ENCODE measurements around the gene OAS1. TPM values are rescaled to one million over a fixed set of nuclear protein-coding genes. Genes with fewer than 3 reads are reported as not detected.

Gene OAS1
- total RNA-seq, 4 donors from 2014 or later: 32.1 to 115 (median 50.8) TPM

DNA sequence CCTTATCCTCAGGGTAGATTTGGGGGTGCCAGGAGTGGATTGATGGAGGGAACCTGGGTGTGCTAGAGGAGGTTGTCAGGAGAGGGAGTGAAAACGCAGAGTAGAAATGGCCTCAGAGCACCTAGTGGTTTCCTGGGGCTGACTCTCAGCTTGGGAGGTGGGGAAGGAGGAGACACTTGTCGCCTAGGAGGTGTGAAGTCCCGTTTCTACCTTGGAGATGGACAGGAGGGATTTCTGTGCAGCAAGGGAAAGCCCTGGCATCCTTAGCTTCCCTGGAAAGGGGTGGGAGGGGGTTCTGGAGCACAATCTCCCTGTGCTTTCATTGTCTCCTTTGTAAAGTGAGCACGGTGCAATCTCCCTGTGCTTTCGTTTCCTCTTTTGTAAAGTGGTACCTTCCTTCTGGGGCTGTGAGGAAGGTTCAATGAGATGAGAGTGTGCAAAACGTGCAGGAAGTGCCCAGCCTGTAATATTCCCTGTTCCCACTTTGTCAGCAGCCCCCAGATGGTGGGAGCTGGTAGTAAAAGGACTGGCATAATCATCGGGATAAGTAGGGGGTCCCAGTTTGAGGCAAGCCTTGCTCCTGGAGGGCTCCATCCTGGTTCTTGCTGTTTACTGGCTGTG lies 33.1 kb downstream of the OAS1 start:
- TF ChIP-seq, protein P1, sequence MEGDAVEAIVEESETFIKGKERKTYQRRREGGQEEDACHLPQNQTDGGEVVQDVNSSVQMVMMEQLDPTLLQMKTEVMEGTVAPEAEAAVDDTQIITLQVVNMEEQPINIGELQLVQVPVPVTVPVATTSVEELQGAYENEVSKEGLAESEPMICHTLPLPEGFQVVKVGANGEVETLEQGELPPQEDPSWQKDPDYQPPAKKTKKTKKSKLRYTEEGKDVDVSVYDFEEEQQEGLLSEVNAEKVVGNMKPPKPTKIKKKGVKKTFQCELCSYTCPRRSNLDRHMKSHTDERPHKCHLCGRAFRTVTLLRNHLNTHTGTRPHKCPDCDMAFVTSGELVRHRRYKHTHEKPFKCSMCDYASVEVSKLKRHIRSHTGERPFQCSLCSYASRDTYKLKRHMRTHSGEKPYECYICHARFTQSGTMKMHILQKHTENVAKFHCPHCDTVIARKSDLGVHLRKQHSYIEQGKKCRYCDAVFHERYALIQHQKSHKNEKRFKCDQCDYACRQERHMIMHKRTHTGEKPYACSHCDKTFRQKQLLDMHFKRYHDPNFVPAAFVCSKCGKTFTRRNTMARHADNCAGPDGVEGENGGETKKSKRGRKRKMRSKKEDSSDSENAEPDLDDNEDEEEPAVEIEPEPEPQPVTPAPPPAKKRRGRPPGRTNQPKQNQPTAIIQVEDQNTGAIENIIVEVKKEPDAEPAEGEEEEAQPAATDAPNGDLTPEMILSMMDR (IDR thresholded peaks at IDR 0.05): no peak
- TF ChIP-seq POLR2A (IDR thresholded peaks at IDR 0.05): no peak
- intact Hi-C loops (cut with DNase I): no loop called here
- Histone ChIP-seq H3K9me3 (no peaks in the 10 kb centered on the region), H3K27ac (peak overlapping the region in 2 of 4 donors; percentile 4 to 94), H3K36me3 (peaks cover 0 to 39% (median 6%) of the 10 kb centered on the region in 3 donors), H3K4me3 (peak overlapping the region in 3 of 4 donors; percentile 9 to 84 (median 15)), H3K27me3 (no peaks in the 10 kb centered on the region), H3K4me1 (peaks cover 16 to 50% (median 30%) of the 10 kb centered on the region in 3 donors)
- 21 to 28% methylated on average over 6 to 7 of the region's 7 CpGs for WGBS, 2 donors
- no peak for DNase-seq

DNA sequence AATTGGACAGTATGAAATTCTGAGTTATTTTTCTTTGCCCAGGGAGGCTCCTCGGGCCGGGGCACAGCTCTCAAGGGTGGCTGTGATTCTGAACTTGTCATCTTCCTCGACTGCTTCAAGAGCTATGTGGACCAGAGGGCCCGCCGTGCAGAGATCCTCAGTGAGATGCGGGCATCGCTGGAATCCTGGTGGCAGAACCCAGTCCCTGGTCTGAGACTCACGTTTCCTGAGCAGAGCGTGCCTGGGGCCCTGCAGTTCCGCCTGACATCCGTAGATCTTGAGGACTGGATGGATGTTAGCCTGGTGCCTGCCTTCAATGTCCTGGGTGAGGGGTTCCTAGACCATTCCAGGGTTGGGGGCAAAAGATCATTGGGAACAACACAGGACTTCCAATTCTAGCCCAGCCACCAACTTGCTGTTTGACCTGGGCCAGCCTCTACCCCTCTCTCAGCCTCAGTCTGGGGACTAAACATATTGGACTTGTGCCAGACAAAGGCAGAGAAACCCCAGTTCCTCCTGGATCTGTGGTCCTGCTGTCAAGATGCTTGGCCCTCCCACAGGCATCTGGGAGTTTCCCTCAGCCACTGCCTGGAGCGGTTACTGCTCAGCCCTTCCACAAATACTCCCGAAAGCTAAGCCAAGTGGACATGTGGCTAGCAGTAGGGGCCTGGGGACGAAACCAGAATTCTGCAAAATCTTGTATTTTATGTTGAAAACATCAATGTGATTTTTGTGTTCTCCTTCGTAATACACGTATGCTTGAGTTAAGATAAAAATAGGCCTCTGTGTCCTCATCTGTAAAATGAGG lies 35.0 kb downstream of the OAS1 start:
- Histone ChIP-seq H3K4me3 (no peak overlapping the region), H3K27ac (no peak overlapping the region), H3K9me3 (no peaks in the 10 kb centered on the region), H3K4me1 (peaks cover 13 to 37% (median 27%) of the 10 kb centered on the region in 3 donors), H3K27me3 (no peaks in the 10 kb centered on the region), H3K36me3 (peaks cover 0 to 58% (median 10%) of the 10 kb centered on the region in 3 donors)
- intact Hi-C loops (cut with DNase I): no loop called here
- no peak for DNase-seq
- TF ChIP-seq, protein P1 (IDR thresholded peaks at IDR 0.05): no peak
- TF ChIP-seq POLR2A (IDR thresholded peaks at IDR 0.05): no peak
- 85 to 92% methylated on average over 8 of the region's 16 CpGs for WGBS, 2 donors

DNA sequence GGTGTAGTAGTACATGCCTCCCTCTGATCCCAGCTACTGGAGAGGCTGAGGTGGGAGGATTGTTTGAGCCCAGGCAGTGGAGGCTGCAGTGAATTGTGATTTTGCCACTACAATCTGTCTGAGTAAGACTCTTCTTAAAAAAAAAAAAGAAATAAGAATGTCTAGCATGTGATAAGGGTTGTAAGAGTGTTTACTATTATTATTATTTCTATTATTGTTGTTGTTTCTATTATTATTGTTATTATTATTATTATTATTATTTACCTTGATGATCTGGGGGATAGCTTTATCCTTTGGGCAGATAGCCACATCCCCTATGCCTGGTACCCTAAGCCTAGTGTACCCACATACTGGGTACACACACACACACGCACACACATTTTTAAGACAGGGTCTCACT lies 35.8 kb downstream of the OAS1 start:
- DNase-seq: no peak

DNA sequence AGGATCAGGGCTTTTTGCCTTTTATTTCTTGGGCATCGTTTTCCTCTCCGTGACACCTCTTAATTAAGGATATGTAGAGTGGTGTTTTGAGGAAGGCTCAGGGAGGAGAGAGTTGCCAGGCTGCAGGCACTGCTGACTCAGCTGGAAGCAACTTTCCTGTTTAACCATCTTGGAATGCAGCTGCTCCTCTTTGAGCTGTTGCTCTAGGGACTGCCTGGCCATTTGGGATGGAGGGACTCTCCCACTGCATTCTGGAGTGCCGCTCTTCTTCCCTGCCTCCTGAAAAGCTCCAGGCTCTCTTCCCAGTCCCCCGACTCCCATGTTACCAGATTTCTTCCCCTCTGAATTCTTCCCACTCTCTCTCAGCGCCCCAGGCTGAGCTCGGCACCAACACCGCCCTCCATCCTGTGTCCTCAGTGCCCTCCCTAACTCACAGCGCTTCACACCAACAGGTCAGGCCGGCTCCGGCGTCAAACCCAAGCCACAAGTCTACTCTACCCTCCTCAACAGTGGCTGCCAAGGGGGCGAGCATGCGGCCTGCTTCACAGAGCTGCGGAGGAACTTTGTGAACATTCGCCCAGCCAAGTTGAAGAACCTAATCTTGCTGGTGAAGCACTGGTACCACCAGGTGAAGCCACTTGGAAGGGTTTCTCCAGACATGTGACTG lies 37.4 kb downstream of the OAS1 start:
- Histone ChIP-seq H3K36me3 (peaks cover 10 to 82% (median 13%) of the 10 kb centered on the region in 3 donors), H3K4me1 (peaks cover 6 to 17% (median 13%) of the 10 kb centered on the region in 3 donors), H3K27me3 (no peaks in the 10 kb centered on the region), H3K27ac (no peak overlapping the region), H3K4me3 (no peak overlapping the region), H3K9me3 (no peaks in the 10 kb centered on the region)
- 93% methylated on average over 9 to 14 of the region's 15 CpGs for WGBS, 2 donors
- TF ChIP-seq, protein P1 (IDR thresholded peaks at IDR 0.05): no peak
- no peak for TF ChIP-seq POLR2A (IDR thresholded peaks at IDR 0.05)
- DNase-seq: no peak
- intact Hi-C loops (cut with DNase I): no loop called here

More for the DNA sequence above, 35.8 kb downstream of the OAS1 start:
- peaks cover under 1 to 66% (median 10%) of the 10 kb centered on the region in 3 donors for H3K36me3 ChIP-seq
- no peak for TF ChIP-seq POLR2A (IDR thresholded peaks at IDR 0.05)
- no peaks in the 10 kb centered on the region for H3K9me3 ChIP-seq
- intact Hi-C loops (cut with DNase I): no loop called here
- no peaks in the 10 kb centered on the region for H3K27me3 ChIP-seq
- peaks cover 13 to 30% (median 21%) of the 10 kb centered on the region in 3 donors for H3K4me1 ChIP-seq
- no peak overlapping the region for H3K4me3 ChIP-seq
- no peak overlapping the region for H3K27ac ChIP-seq
- WGBS, 2 donors: 94 to 100% methylated on average over 1 of the region's 1 CpG

DNA sequence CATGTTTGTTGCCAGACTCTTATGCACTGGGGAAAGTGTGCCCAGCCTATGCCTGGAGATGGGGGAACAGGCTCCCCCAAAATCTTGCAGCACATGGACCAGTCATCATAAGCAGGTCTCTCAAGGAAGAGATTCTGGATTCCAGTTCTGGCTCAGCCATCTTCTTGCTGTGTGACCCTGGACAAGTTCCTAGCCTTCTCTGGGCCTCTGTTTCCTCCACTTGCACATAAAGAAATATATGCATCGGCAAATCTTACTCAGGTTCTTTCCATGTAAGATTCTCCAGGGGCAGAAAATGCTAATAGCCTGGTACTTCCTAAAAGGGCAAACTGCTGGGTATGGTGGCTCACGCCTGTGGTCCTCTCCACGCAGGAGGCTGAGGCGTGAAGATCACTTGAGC lies 38.8 kb downstream of the OAS1 start:
- Histone ChIP-seq H3K4me3 (no peak overlapping the region), H3K36me3 (peaks cover 10 to 96% (median 17%) of the 10 kb centered on the region in 3 donors), H3K4me1 (peaks cover 0 to 3% (median 0%) of the 10 kb centered on the region in 3 donors), H3K27me3 (no peaks in the 10 kb centered on the region), H3K9me3 (no peaks in the 10 kb centered on the region), H3K27ac (no peak overlapping the region)
- DNase-seq: no peak
- TF ChIP-seq, protein P1 (IDR thresholded peaks at IDR 0.05): no peak
- no peak for TF ChIP-seq POLR2A (IDR thresholded peaks at IDR 0.05)
- intact Hi-C loops (cut with DNase I): no loop called here
- 94 to 95% methylated on average over 4 of the region's 4 CpGs for WGBS, 2 donors

Data from esophagus squamous epithelium (tissue), 5 donors.